Suppressor macrophage (primary cell): ENCODE results near the gene NAT16.
"Not testable (repeated sequence)": the region's sequence is repeated elsewhere in the genome, so short reads cannot be mapped to it uniquely, and the experiment has no call there.

Source experiments
- DNase-seq, 4 experiments: peaks; one replicate each; pipeline ENCODE4 v3.0.0-alpha.2; 2020 to 2022

Gene NAT16

DNA sequence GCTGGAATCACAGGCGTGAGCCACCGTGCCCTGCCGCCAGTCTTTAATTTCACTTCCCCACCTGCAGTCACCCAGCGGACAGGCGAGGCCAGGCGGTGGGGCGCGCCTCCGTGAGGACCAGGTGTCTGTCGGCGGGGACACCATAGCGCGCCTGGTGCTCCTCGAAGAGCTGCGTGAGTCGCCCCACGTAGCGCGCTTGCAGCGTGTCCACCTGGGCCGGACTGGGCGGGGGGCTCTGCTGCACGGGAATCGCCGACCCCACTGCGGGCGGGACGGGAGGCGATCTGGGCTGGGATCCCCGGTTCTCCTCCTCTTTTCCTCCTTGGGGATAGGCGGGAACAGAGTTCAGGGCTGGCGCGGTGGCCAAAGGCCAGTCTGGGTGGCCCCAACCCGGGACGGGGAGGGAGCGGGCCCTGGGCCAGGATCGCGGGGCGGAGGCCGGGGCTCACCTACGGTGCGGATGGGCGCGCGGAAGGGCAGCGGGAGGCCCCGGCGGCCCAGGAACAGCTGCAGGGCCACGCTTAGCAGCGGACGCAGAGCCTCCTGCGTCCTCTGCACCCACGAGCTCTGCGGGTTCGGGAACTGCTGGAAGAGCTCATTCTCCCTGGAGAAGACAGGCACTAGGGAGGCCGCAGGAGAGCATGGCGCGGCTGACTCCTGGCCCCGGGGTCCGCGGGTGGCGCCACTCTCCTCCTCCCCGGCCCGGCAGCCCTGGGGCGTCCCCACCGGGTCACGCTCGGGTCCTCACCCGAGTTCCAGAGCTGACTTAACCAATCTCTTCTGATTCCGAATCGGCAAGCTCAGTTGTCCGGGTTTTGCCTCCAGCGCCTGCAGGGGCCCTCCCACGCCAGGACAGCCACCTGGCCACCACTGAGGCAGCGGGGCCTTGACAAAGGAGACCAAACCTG, 21.9 kb upstream of the NAT16 start:
- DNase-seq: no peak

DNA sequence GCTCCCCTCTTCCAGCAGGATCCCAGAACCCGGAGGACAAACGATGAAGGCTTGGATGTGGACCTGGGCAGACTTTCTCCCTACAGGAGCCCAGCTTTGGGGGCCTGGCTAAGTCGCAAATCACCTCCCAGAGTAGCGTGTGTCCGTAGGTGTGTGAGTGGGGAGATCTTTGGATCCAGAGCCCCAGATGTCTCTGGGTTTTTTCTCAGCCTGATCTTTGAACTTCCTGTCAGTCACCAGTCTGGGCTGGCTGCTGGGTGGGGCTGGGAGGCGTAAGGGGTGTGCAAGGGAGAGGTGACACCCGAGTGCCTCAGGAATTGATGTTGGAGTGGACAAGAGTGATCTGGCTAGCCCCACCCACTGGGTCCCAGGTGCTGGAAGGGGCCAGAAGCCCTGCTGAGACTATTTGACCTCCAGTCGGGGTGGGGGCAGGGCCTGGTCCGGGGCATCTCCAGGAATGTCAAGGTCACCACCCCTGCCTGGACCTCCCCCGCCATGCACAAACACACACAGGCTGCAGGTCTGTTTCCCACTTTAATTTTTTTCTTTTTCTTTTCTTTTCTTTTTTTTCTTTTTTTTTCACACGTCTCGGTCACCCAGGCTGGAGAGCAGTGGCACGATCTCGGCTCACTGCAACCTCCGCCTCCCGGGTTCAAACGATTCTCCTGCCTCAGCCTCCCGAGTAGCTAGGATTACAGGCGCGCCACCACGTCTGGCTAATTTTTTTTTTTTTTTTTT, 20.9 kb upstream of the NAT16 start, which contains the start of gene MOGAT3:
Gene MOGAT3 (minus strand): TSS at position 175 of the 738 bp plus-strand sequence. CDS start 182 bp downstream, outside the sequence.
- no peak for DNase-seq

DNA sequence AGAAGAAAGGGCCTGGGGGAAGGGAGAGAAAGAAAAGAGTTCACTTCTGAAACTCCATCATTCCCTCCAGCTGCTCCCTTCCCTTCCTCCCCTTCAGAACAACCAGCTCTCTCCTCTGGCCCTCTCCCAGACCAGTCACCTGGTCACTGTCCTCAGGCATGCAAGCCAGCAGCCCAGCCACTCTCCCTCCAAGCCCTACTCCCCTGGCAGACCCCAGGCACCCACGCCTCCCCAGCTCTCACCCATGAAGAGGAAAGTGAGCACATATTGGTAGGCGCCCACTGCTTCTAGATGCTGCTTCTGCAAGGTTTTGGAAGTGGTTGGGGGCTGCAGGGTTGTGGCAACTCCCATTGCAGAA, 20.4 kb upstream of the NAT16 start:
- DNase-seq: no peak

DNA sequence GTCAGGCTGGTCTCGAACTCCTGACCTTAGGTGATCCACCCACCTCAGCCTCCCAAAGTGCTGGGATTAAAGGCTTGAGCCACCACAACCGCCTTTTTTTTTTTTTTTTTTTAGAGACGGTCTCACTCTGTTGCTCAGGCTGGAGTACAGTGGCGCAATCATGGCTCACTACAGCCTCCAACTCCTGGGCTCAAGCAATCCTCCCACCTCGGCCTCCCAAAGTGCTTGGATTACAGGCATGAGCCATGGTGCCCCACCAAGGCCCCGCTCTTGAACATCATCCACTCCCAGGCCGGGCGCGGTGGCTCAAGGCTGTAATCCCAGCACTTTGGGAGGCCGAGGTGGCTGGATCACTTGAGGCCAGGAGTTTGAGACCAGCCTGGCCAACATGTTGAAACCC, 19.4 kb upstream of the NAT16 start:
- DNase-seq: not testable (repeated sequence)

DNA sequence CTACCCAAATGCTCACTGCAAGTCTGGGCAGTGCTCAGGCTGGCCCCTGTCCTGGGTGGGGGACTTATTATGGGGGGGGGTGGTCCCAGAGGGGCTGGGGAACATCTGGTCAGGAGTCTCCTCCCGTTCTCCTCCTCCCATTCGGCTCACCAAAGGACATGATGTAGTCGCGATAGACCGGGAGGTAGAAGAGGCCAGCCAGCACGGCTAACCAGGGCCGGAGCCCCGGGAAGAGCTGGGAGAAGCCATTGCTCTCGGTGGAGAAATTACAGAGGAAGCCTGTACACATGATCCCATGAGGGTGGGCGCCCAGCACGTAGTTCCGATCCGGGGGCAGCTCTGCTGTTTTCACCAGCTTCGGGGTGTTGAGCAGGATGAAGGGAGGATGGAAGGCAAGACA, 18.4 kb upstream of the NAT16 start:
- no peak for DNase-seq

DNA sequence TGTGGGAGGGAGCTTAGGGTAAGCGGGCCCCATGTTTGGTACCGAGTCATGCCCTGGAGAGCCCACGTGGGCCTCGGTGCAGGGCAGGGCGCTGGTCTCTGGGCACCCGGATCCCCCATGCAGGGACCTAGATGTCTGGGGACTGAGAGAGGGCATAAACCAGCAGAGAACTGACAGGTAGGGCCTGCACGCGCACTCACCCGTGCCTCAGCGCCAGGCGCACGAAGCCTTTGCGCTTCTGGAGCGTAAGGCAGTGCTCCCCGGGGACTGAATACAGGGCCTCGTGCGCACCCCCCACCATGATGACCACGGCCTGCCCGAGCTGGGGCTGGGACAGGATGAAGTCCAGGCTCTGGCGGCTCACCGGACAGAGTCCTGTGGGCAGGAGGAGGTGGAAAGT, 17.9 kb upstream of the NAT16 start:
- DNase-seq: no peak

DNA sequence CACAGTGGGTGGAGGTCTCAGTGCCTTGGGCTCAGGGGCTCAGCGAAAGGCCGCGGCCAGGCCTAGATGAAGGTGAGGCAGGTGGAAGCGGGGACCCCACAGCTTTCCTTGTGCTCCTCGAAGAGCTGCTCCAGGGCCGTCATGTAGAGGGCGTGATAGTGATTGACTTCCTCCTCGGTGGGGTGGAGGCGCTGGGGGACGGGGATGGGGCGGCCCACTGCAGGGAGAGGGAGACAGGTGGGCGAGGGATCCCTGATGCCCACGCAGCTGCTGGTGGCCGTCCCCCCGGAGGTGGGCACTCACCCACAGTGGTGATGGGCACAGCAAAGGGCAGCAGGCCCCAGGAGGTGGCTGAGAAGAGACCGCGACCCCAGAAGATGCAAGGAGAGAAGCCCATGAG, 15.8 kb upstream of the NAT16 start:
- DNase-seq: no peak

DNA sequence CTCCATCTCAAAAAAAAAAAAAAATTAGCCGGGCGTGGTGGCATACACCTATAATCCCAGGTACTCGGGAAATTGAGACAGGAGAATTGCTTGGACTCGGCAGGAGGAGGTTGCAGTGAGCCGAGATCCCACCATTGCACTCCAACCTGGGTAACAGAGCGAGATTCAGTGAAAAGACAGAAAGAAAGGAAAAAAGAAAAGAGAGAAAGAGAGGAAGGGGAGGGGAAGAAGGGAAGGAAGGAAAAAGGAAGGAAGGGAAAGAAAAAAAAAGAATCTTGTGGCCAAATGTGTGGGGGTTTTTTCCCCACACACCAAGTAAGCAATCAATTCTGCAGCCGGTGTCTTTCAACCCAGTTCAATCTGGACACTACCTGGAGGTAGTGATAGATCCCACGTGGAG, 9.0 kb upstream of the NAT16 start:
- no peak for DNase-seq

DNA sequence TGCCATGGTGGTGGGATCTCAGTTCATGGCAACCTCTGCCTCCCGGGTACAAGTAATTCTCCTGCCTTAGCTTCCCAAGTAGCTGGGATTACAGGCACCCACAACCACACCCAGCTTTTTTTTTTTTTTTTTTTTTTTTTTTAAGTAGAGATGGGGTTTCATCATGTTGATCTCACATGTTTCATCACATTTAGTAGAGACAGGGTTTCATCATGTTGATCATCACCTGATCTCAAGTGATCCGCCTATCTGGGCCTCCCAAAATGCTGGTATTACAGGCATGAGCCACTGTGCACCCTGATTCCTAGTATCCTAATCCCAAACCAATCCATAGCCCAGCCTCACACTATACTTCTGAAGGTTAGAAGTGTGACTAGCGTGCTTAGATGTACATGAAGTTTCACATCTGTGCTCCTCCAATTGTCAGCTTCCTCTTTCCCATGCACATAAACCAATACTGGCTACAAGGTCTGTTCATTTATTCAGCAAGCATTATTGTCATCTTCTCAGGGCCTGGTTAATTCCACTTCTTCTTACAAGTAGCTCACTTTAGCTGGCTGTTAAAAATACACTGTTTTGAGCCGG, 6.8 kb upstream of the NAT16 start:
- peak; percentile 47 to 71 (median 58) for DNase-seq

DNA sequence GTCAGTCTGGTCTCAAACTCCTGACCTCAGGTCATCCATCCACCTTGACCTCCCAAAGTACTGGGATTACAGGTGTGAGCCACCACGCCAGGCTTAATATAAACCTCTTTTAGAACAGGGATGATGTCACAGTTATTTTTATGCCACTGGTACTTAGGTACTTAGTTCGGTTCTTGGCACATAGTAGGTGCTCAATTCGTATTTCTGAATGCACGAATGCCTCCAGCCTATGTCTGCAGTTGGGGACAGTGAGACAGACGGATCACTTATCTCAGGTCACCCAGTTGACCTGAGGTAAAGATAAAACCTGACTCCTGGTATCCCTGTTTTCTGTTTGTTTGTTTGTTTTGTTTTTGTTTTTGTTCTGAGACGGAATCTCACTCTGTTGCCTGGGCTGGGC, 6.1 kb upstream of the NAT16 start:
- no peak for DNase-seq

DNA sequence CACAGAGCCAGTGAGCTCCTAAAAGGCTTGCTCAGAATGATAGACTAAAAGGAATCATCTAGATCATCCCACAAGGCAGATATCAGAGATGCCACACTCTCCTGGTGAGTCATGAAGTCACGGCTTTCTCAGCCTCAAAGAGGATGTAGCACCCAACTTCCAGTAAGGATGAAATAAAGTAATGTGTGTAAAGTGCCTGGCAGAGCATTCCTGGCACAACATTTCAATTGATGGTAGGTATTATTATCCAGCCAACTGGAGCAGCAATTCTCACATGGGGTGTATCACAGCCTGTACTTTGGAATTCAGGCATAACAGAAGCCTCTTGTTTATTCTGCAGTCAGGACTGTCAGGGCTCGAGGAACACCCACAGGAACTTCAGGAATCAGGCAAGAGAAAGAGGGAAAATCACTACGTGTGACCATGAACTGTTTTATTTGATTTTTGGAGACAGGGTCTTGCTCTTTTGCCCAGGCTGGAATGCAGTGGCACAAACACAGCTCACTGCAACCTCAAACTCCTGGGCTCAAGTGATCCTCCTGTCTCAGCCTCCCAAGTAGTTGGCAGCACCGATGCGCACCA, 5.3 kb upstream of the NAT16 start:
- DNase-seq: peak in 3 of 4 experiments; percentile 55 to 66 (median 56)

DNA sequence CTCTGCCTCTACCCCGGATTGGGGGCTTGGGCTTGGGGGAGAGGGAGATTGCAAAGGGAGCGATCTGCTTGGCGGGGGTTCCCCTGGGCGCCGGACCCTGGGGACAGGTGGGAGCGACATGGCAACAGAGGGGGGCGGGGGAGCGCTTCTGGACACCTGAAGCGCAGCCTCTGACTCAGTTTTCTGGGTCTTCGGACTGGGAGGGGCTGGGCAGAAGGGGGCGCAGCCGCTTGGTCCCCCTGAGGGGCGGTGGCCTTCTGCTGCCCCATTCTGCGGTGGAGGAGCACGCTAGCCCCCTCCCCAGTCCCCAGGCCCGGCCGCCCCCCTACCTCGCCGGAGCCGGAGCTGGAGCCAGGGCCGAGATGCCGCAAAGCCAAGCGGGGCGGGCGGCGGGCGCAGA, 380 bp downstream of the NAT16 start:
- no peak for DNase-seq

DNA sequence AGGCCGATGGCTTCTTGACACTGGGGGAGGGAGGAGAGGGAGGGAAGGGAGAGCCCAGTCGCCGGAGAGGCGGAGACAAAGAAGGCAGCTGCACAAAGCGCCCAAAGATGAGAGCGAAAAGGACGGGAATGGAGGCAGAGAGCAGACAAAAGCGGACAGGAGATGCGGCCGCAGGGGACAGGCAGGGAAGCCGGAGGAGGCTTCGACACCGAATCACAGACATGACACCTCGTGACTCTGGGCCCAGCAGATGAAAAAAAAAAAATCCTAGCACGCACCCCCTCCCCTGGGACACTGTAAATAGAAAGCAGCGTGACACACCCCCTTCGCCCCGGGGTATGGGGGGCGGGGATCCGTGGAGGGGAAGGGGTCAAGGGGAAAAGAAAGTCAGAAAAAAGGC, 976 bp downstream of the NAT16 start:
- peak in 1 of 4 experiments; percentile 7 for DNase-seq

DNA sequence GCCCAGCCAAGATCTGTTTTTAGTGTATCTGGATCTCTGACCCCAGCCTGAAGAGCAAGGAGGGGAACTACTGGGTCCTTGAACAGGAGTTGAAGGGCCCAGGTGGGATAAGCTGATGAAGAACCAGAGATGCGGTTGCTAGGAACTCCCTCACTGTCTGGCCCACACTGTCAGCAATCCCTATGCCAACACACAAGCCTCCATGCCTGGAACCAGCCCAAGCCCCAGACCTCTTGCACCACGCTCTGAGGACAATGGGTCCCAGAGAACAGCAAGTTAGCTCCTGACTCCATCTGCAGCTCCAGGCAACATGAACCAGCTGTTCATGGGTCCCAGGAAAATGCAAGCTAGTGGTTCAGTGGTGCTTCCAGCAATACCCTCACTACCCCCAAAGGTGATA, 2.4 kb downstream of the NAT16 start:
- DNase-seq: no peak

DNA sequence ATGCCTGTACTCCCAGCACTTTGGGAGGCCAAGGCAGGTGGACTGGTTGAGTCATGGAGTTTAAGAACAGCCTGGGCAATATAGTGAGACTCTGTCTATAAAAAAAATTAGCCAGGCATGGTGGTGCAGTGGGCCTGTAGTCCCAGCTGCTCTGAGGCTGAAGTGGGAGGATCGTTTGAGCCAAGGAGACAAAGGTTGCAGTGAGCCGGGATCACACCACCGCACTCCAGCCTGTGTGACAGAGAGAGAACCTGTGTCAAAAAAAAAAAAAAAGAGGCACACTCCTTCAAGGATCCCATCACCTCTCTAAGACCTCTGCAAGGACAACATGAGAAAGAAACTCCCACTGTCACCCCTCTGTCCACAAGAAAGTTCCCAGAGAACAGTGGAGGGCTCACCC, 4.4 kb downstream of the NAT16 start:
- DNase-seq: no peak

DNA sequence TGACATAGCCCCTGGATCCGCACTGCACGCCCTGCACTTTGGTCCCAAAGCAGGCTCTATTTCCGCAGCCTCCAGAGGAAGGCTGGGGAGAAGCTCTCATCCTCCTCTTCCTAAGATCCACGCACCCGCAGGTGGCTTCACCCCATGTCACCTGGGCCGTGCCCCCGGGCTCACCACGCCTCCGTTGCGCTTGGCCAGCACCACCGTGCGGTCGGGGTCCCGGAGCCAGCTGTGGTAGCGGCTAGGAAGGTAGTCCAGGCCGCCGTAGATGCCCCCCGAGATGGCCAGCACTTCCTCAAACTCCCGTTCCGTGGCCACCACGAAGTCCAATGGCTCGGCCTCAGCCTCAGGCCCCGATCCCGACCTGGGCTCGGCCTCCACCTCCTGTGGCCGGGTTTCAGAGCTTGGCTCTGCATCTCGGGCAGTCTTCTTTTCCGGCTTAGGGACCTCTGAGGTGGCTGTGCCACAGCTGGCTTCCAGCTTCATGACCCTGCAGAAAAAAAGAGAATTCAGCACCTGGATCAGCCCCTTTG, 5.7 kb downstream of the NAT16 start:
- no peak for DNase-seq

DNA sequence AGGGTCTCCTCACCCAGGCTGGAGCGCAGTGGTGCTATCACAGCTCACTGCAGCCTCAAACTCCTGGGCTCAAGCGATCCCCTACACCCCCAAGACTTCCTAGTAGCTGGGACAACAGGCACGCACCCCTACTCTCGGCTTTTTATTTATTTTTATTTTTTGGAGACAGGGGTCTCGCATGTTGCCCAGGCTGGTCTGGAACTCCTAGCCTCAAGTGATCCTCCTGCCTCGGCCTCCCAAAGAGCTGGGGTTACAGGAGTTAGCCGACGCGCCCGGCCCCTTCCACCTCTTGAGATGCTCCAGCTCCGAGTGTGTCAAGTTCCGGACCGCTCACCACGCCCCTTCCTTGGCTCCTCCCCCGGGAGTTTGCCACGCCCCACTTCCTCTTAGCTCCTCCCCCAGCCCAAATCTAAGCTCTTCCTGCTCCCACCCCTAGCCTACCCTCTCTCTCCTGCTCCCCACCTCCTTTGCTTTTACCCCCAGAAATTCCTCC, 6.3 kb downstream of the NAT16 start:
- peak; percentile 52 to 68 (median 57) for DNase-seq

DNA sequence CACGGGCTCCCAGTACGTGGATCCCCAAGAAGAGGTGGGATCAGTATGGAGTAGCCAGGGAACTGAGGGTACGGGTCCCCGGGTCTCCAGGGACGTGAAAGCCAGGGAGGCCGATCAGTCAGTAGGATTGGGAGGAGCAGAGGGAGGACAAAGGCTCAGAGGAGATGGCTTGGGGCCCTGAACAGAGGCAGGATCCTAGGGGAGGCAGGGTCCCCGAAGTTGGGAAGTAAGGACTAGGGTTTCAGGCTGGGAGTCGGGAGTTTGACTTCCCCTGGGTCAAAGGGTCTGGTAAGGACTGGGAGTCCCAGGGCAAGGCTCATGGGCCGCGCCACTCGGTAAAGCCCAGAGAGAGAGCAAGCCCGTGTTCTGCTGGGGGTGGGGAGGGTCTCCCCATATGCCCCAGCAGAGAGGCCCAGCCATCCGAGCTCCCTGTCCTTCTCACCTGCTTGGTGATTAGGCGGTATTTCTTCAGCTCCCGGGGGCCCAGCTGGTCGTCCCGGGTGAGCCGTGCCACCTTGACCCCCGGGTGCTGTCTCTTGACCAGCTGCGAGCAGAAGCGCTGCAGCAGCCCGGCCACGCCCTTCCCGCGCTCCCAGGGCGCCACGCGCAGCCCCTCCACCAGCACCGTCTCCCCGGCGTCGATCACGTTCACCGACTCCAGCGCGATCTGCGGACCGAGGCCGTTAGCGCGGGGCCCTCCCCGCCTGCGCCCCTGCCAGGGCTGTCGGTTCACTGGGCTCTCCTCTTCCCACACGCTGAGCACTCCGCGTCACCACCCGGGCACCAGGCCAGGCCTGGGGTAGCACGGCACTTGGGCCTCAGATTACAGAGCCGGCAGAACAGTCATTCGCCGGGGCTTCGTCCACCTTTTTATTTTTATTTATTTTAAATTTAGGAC, 7.0 kb downstream of the NAT16 start:
- DNase-seq: peak; percentile 67 to 82 (median 77)

DNA sequence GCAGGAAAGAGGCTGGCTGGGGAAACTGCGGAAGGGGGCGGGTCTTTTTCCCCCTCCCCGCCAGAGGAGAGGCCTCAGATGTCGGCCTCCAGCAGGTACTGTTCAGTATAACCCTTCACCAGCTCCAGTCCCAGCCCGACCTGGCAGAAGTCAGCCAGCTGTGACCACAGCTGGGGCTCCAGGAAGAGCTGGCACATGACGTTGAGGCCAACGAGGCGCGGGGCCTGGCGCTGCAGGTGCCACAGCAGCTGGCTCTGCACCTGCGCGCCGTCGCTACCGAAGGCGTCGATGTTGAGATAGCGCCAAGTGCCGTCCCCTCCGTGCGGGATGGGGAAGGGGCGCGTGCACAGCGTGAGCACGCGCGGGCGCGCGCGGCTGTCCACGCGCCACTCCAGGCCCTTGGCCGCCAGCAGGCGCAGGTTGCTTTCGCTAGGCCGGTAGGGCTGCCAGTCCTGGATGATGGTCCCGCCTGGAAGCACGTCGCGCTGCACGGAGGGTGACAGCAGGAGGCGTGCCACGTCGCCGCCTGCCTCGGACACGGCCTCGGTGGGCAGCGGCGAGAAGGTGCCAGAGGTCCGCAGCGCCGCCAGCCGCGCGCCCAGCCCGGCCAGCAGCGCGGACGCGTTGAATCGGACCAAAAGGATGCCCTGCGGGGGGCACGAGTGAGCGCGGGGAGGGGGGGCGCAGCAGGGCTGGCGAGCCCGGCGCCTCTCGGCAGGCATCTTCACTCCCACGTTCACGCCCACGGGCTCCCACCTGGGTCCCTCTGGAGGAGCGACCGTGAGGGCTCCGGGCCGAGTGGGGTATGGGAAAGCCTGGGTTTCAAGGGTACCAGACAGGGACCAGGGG, 7.9 kb downstream of the NAT16 start:
- DNase-seq: peak in 1 of 4 experiments; percentile 14

DNA sequence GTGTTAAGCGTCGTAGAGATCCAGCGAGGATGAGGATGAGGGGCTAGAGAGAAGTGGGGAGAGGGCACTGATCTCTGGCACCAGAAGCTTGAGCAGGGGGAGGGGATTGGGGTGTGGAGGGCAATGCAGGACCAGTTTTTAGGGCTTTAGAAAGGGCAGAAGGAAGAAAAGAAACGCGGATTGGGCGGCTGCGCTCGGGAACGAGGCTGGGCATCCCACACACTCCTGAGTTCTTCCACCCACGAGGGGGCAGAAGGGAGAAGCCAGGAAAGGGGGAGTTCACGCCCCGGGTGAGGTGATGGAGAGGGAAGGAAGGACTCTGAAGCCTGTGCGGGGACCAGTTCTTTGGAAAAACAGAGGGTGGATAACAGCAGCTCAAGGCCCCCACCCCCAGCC, 8.7 kb downstream of the NAT16 start:
- DNase-seq: peak in 1 of 4 experiments; percentile 29
